IMR-90 (cell line): ENCODE results near the gene FCSK. TPM values are rescaled to one million over a fixed set of nuclear protein-coding genes. Genes with fewer than 3 reads are reported as not detected.
"Not testable (repeated sequence)": the region's sequence is repeated elsewhere in the genome, so short reads cannot be mapped to it uniquely, and the experiment has no call there.

Experiments used
- ATAC-seq: fragments of 200-7000 bp; cut with Tn5 transposase; 2 replicates; pipeline ENCODE4 v1.9.1; 2020; ENCODE audit warnings: low read depth, mild to moderate bottlenecking, moderate library complexity
- BruUV-seq: library from RNA; stranded (reverse); fragments of 400-500 nt; replicated peaks from 2 replicates; lab custom pipeline; 2021; lab: Mats Ljungman, UMichigan
- CTCF ChIA-PET: fragments of 300-600 bp; formaldehyde crosslinking; extraction: SDS; loops from one replicate; lab custom pipeline; 2021; ENCODE audit warnings: antibody characterized with exemption; lab: Yijun Ruan, JAX
- POLR2A ChIA-PET: fragments of 300-600 bp; sonication (Branson Sonifier 250); formaldehyde crosslinking; loops from one replicate; lab custom pipeline; 2022; ENCODE audit warnings: antibody characterized with exemption; ENCODE audit not compliant: unreplicated experiment; lab: Charles Lee
- DNase-seq: peaks from one replicate; pipeline ENCODE4 v3.0.0; 2013
- H2AFZ ChIP-seq: replicated peaks from 2 replicates; pipeline ENCODE3; 2013; ENCODE audit warnings: low read length, mild to moderate bottlenecking; ENCODE audit not compliant: poor library complexity
- H2AK5ac ChIP-seq: 2 replicates; pipeline ENCODE4 v1.6.1; 2013; ENCODE audit warnings: low read depth, low read length, inconsistent platforms
- H2AK9ac ChIP-seq: replicated peaks from 2 replicates; pipeline ENCODE3; 2013; ENCODE audit warnings: mild to moderate bottlenecking, low read depth, low read length, moderate library complexity; ENCODE audit not compliant: poor library complexity
- H2BK120ac ChIP-seq: 2 replicates; pipeline ENCODE4 v1.6.1; 2013; ENCODE audit warnings: low read depth, low read length, inconsistent platforms
- H2BK15ac ChIP-seq: 3 replicates; pipeline ENCODE4 v1.6.1; 2013; ENCODE audit warnings: low read depth, low read length, inconsistent platforms
- H2BK20ac ChIP-seq: 2 replicates; pipeline ENCODE4 v1.6.1; 2013; ENCODE audit warnings: low read depth, mild to moderate bottlenecking, inconsistent platforms, low read length, moderate library complexity
- H2BK5ac ChIP-seq: 2 replicates; pipeline ENCODE4 v1.6.1; 2013; ENCODE audit warnings: mild to moderate bottlenecking, low read depth, low read length, inconsistent platforms; ENCODE audit not compliant: poor library complexity, severe bottlenecking
- H3K14ac ChIP-seq: replicated peaks from 2 replicates; pipeline ENCODE4 v1.6.1; 2013; ENCODE audit warnings: low read depth, low read length, inconsistent platforms
- H3K18ac ChIP-seq: 2 replicates; pipeline ENCODE4 v1.6.1; 2013; ENCODE audit warnings: low read depth, low read length, control low read depth
- H3K23ac ChIP-seq: 2 replicates; pipeline ENCODE4 v1.6.1; 2013; ENCODE audit warnings: low read depth, low read length, inconsistent platforms
- H3K27ac ChIP-seq: 2 replicates; pipeline ENCODE4 v1.5.1; 2013; ENCODE audit warnings: mild to moderate bottlenecking, control low read depth, low read length; ENCODE audit not compliant: insufficient read depth
- H3K27me3 ChIP-seq: 2 replicates; pipeline ENCODE4 v1.6.1; 2013; ENCODE audit warnings: low read length; ENCODE audit not compliant: control insufficient read depth, insufficient read depth
- H3K36me3 ChIP-seq: 2 replicates; pipeline ENCODE4 v1.6.1; 2013; ENCODE audit warnings: low read length, mixed read lengths; ENCODE audit not compliant: control insufficient read depth, insufficient read depth
- H3K4ac ChIP-seq: 2 replicates; pipeline ENCODE4 v1.6.1; 2013; ENCODE audit warnings: low read depth, low read length, inconsistent platforms
- H3K4me1 ChIP-seq: 2 replicates; pipeline ENCODE4 v1.6.1; 2013; ENCODE audit warnings: low read length, mixed read lengths; ENCODE audit not compliant: control insufficient read depth, insufficient read depth
- H3K4me2 ChIP-seq: 2 replicates; pipeline ENCODE4 v1.6.1; 2013; ENCODE audit warnings: low read depth, mild to moderate bottlenecking, control low read depth, low read length, moderate library complexity
- H3K4me3 ChIP-seq: 2 replicates; pipeline ENCODE4 v1.5.1; 2013; ENCODE audit warnings: low read depth, mild to moderate bottlenecking, control low read depth, low read length, moderate library complexity; ENCODE audit not compliant: insufficient read depth
- H3K56ac ChIP-seq: 2 replicates; pipeline ENCODE4 v1.6.1; 2013; ENCODE audit warnings: low read length, inconsistent platforms; ENCODE audit not compliant: insufficient read depth; ENCODE audit errors: extremely low read depth
- H3K79me1 ChIP-seq, 2 experiments: 2 replicates each; pipeline ENCODE4 v1.6.1; 2013; ENCODE audit warnings: low read length in 2 of 2, inconsistent platforms in 1 of 2, low read depth in 1 of 2
- H3K9ac ChIP-seq: 2 replicates; pipeline ENCODE4 v1.6.1; 2013; ENCODE audit warnings: low read depth, low read length, control low read depth
- H3K9me1 ChIP-seq: 2 replicates; pipeline ENCODE4 v1.6.1; 2013; ENCODE audit warnings: low read length, inconsistent platforms; ENCODE audit not compliant: insufficient read depth
- H3K9me3 ChIP-seq: 2 replicates; pipeline ENCODE4 v1.6.1; 2013; ENCODE audit warnings: low read length; ENCODE audit not compliant: control insufficient read depth, insufficient read depth
- H4K20me1 ChIP-seq: 2 replicates; pipeline ENCODE4 v1.6.1; 2013; ENCODE audit warnings: low read length, inconsistent platforms; ENCODE audit not compliant: insufficient read depth
- H4K5ac ChIP-seq: 2 replicates; pipeline ENCODE4 v1.6.1; 2013; ENCODE audit warnings: mild to moderate bottlenecking, low read depth, low read length, control low read depth
- H4K8ac ChIP-seq, 2 experiments: 2 replicates each; pipeline ENCODE4 v1.6.1; 2013; ENCODE audit warnings: low read depth in 2 of 2, low read length in 2 of 2, control low read depth in 1 of 2, inconsistent platforms in 1 of 2
- H4K91ac ChIP-seq: 2 replicates; pipeline ENCODE4 v1.6.1; 2013; ENCODE audit warnings: low read depth, low read length, inconsistent platforms; ENCODE audit not compliant: insufficient read depth
- BHLHE40 ChIP-seq: fragments of 150-350 bp; IDR thresholded peaks from 2 replicates; pipeline ENCODE4 v1.6.1; 2016; ENCODE audit warnings: mild to moderate bottlenecking, low read depth, low read length
- CHD1 ChIP-seq: IDR thresholded peaks from 2 replicates; pipeline ENCODE4 v1.6.1; 2012; ENCODE audit warnings: low read depth, low read length, improper control_type of control experiment
- MXI1 ChIP-seq: IDR thresholded peaks from 2 replicates; pipeline ENCODE4 v1.6.1; 2012; ENCODE audit warnings: low read depth, mild to moderate bottlenecking, low read length, moderate library complexity, borderline replicate concordance
- RAD21 ChIP-seq: IDR thresholded peaks from 2 replicates; pipeline ENCODE4 v1.6.1; 2012; ENCODE audit warnings: low read length, improper control_type of control experiment
- WGBS, 2 experiments: methylation state at CpG; one replicate each; pipeline versions ENCODE4 v1.1.5 to v1.1.7; 2013; ENCODE audit warnings: missing lambda C conversion rate in 2 of 2; ENCODE audit not compliant: insufficient read length in 1 of 2; ENCODE audit errors: extremely low coverage in 2 of 2; 5-methylcytosine and 5-hydroxymethylcytosine counted together
- dilution Hi-C: fragments of 300-500 bp; cut with HindIII; formaldehyde crosslinking; loops from one replicate; pipeline ENCODE4 v1.14.3; 2018; ENCODE audit warnings: low sequenced_read_pairs; ENCODE audit not compliant: unreplicated experiment
- in situ Hi-C: fragments of 300-500 bp; cut with MboI; formaldehyde crosslinking; loops from 3 replicates; pipeline ENCODE4 v1.14.3; 2019; ENCODE audit warnings: low sequenced_read_pairs, inconsistent platforms, mixed read lengths
- intact Hi-C: fragments of 100-400 bp; cut with micrococcal nuclease; formaldehyde crosslinking; loops from 2 replicates; pipeline ENCODE4 v1.10.0; 2022
- polyA plus RNA-seq, 3 experiments: library from polyadenylated mRNA; depleted of rRNA; stranded (reverse); fragments of >200 nt; gene quantifications; 2 replicates each; pipeline ENCODE4 v1.2.3, GENCODE V29; 2012; ENCODE audit warnings: low replicate concordance in 1 of 3
- total RNA-seq: library from RNA; depleted of rRNA; stranded (reverse); fragments of >200 nt; gene quantifications from 2 replicates; pipeline ENCODE4 v1.2.3, GENCODE V29; 2012

FCSK gene
- total and polyA plus RNA-seq, 2 of the 4 experiments (the other 2 are of a cell fraction) = 6.1 to 7.2 TPM

GRCh38 chr16:70454222-70455034, at the start of gene FCSK (continued):
- TF ChIP-seq RAD21 (no peak), CHD1 (no peak), BHLHE40 (no peak), MXI1 (no peak)

GRCh38 chr16:70406104-70406503, 48.3 kb upstream of the FCSK start:
- H3K9me3 ChIP-seq, H3K4ac ChIP-seq, H3K23ac ChIP-seq, POLR2A ChIA-PET, H3K18ac ChIP-seq, H2BK20ac ChIP-seq, H3K4me1 ChIP-seq, H3K36me3 ChIP-seq, CTCF ChIA-PET, BruUV-seq, intact Hi-C loops, dilution Hi-C loops, DNase-seq, H3K4me3 ChIP-seq, H4K91ac ChIP-seq, H2BK120ac ChIP-seq, H2BK15ac ChIP-seq, H3K9ac ChIP-seq, H3K14ac ChIP-seq, H2AFZ ChIP-seq, H4K5ac ChIP-seq, H2AK9ac ChIP-seq, H3K27me3 ChIP-seq, in situ Hi-C loops, H2AK5ac ChIP-seq, H2BK5ac ChIP-seq, H4K8ac ChIP-seq, ATAC-seq, H3K27ac ChIP-seq, H3K56ac ChIP-seq, H3K4me2 ChIP-seq: not testable (repeated sequence)
- Histone ChIP-seq H4K20me1 (peaks cover 12% of the 10 kb centered on the region), H3K79me1 (peaks cover 19 to 74% of the 10 kb centered on the region in 2 experiments), H3K9me1 (peaks cover 19% of the 10 kb centered on the region)
- no CpG with 5 or more reads among the region's 5 CpGs for WGBS, 2 experiments
